Neural cell (in vitro differentiated cells): ENCODE data around the gene LGALS4.

Source experiments
- CTCF ChIP-seq: fragments of 450-650 bp; IDR thresholded peaks from 2 replicates; pipeline ENCODE4 v1.5.1; 2014; ENCODE audit warnings: antibody characterized with exemption, mild to moderate bottlenecking, moderate library complexity; ENCODE audit not compliant: poor library complexity, severe bottlenecking
- EZH2 ChIP-seq: fragments of 200-600, 300-800 bp; shearing (Covaris generic), sonication (generic); IDR thresholded peaks from 2 replicates; pipeline ENCODE4 v1.6.1; 2014; ENCODE audit warnings: antibody characterized with exemption, low read length, borderline replicate concordance, mild to moderate bottlenecking; ENCODE audit not compliant: insufficient read depth, poor library complexity, severe bottlenecking
- RAD21 ChIP-seq: fragments of 450-650 bp; conservative IDR thresholded peaks from 2 replicates; pipeline ENCODE4 v1.6.1; 2014; ENCODE audit warnings: antibody characterized with exemption, mild to moderate bottlenecking, moderate library complexity
- REST ChIP-seq: IDR thresholded peaks from 2 replicates; pipeline ENCODE4 v1.6.1; 2012; ENCODE audit warnings: borderline replicate concordance

GRCh38 chr19:38796154-38796553, 16.6 kb downstream of the LGALS4 start:
- TF ChIP-seq REST (no peak), CTCF (no peak), RAD21 (no peak), EZH2 (no peak)
